Muscle layer of colon (tissue), 2 donors: ENCODE data around the gene FBXO7.

Source experiments
- H3K27ac ChIP-seq: one replicate; pipeline ENCODE4 v1.7.0; 2013; ENCODE audit warnings: low read depth, mild to moderate bottlenecking, low read length, moderate library complexity
- H3K27me3 ChIP-seq, 2 donors: one replicate each; pipeline ENCODE4 v1.7.0; 2013; ENCODE audit warnings: low read length in 2 of 2, mild to moderate bottlenecking in 2 of 2; ENCODE audit not compliant: insufficient read depth in 2 of 2, control insufficient read depth in 1 of 2
- H3K36me3 ChIP-seq: one replicate; pipeline ENCODE4 v1.7.0; 2013; ENCODE audit warnings: mild to moderate bottlenecking, low read length; ENCODE audit not compliant: insufficient read depth
- H3K4me1 ChIP-seq: one replicate; pipeline ENCODE4 v1.7.0; 2013; ENCODE audit warnings: mild to moderate bottlenecking, low read length; ENCODE audit not compliant: insufficient read depth
- H3K4me3 ChIP-seq, 2 donors: one replicate each; pipeline ENCODE4 v1.7.0; 2013; ENCODE audit warnings: low read length in 2 of 2, low read depth in 1 of 2, mild to moderate bottlenecking in 1 of 2, moderate library complexity in 1 of 2
- H3K9ac ChIP-seq: one replicate; pipeline ENCODE4 v1.7.0; 2013; ENCODE audit warnings: low read length
- H3K9me3 ChIP-seq: one replicate; pipeline ENCODE4 v1.7.0; 2013; ENCODE audit warnings: mild to moderate bottlenecking, low read length
- donor health status: abdominal sarcoma.
- donor health status: Adenocarcinoma of cecum.

The FBXO7 gene

GRCh38 chr22:32474635-32475467 is at the start of gene FBXO7:
Gene FBXO7, plus strand, starts transcription at chr22:32474811. Its CDS starts 192 bp downstream, at chr22:32475003.
- H3K4me1 ChIP-seq, result peaks cover 37% of the 10 kb centered on the region
- H3K9me3 ChIP-seq, result no peaks in the 10 kb centered on the region
- peak within 1 kb of the TSS; percentile 99 for H3K27ac ChIP-seq
- peak within 1 kb of the TSS; percentile 88 to 93 for H3K4me3 ChIP-seq
- H3K9ac ChIP-seq, result peak within 1 kb of the TSS; percentile 95
- no peaks in the 10 kb centered on the region for H3K27me3 ChIP-seq
- H3K36me3 ChIP-seq, result no peaks in the 10 kb centered on the region

- Histone ChIP-seq H3K9me3 (no peaks in the 10 kb centered on the region), H3K27me3 (peaks cover 0 to 10% of the 10 kb centered on the region in 2 donors), H3K36me3 (no peaks in the 10 kb centered on the region), H3K27ac (no peak overlapping the region), H3K4me1 (no peaks in the 10 kb centered on the region), H3K9ac (no peak overlapping the region), H3K4me3 (no peak overlapping the region)
Measured at GRCh38 chr22:32426881-32427280, 47.7 kb upstream of the FBXO7 start.

GRCh38 chr22:32430352-32430751 is 44.3 kb upstream of the FBXO7 start:
- Histone ChIP-seq H3K36me3 (no peaks in the 10 kb centered on the region), H3K9me3 (no peaks in the 10 kb centered on the region), H3K4me3 (no peak overlapping the region), H3K4me1 (no peaks in the 10 kb centered on the region), H3K27me3 (peaks cover 0 to 7% of the 10 kb centered on the region in 2 donors), H3K9ac (no peak overlapping the region), H3K27ac (no peak overlapping the region)

- H3K4me1 ChIP-seq, result no peaks in the 10 kb centered on the region
- no peaks in the 10 kb centered on the region for H3K36me3 ChIP-seq
- H3K27ac ChIP-seq, result no peak overlapping the region
- H3K9me3 ChIP-seq, result no peaks in the 10 kb centered on the region
- H3K4me3 ChIP-seq, result no peak overlapping the region
- peaks cover 0 to 4% of the 10 kb centered on the region in 2 donors for H3K27me3 ChIP-seq
- no peak overlapping the region for H3K9ac ChIP-seq
Measured at GRCh38 chr22:32444068-32444467, 30.5 kb upstream of the FBXO7 start.

- Histone ChIP-seq H3K36me3 (no peaks in the 10 kb centered on the region), H3K9me3 (no peaks in the 10 kb centered on the region), H3K27ac (no peak overlapping the region), H3K4me1 (no peaks in the 10 kb centered on the region), H3K4me3 (no peak overlapping the region), H3K27me3 (peaks cover 0 to 4% of the 10 kb centered on the region in 2 donors), H3K9ac (no peak overlapping the region)
Measured at GRCh38 chr22:32446321-32446720, 28.3 kb upstream of the FBXO7 start.

GRCh38 chr22:32448980-32449379 is 25.6 kb upstream of the FBXO7 start:
- Histone ChIP-seq H3K27me3 (peaks cover 0 to 4% of the 10 kb centered on the region in 2 donors), H3K9me3 (no peaks in the 10 kb centered on the region), H3K4me3 (no peak overlapping the region), H3K36me3 (no peaks in the 10 kb centered on the region), H3K4me1 (no peaks in the 10 kb centered on the region), H3K9ac (no peak overlapping the region), H3K27ac (no peak overlapping the region)

GRCh38 chr22:32457031-32457430 is 17.6 kb upstream of the FBXO7 start:
- Histone ChIP-seq H3K4me3 (no peak overlapping the region), H3K9ac (no peak overlapping the region), H3K4me1 (no peaks in the 10 kb centered on the region), H3K27me3 (no peaks in the 10 kb centered on the region), H3K36me3 (no peaks in the 10 kb centered on the region), H3K27ac (no peak overlapping the region), H3K9me3 (no peaks in the 10 kb centered on the region)

- H3K9me3 ChIP-seq, result no peaks in the 10 kb centered on the region
- no peak overlapping the region for H3K9ac ChIP-seq
- no peaks in the 10 kb centered on the region for H3K27me3 ChIP-seq
- no peaks in the 10 kb centered on the region for H3K36me3 ChIP-seq
- H3K4me1 ChIP-seq, result no peaks in the 10 kb centered on the region
- H3K4me3 ChIP-seq, result no peak overlapping the region
- H3K27ac ChIP-seq, result no peak overlapping the region
Measured at GRCh38 chr22:32462452-32462851, 12.2 kb upstream of the FBXO7 start.

GRCh38 chr22:32465661-32466060 is 8.9 kb upstream of the FBXO7 start:
- Histone ChIP-seq H3K9ac (no peak overlapping the region), H3K36me3 (no peaks in the 10 kb centered on the region), H3K4me3 (no peak overlapping the region), H3K27ac (no peak overlapping the region), H3K4me1 (peaks cover 11% of the 10 kb centered on the region), H3K27me3 (no peaks in the 10 kb centered on the region), H3K9me3 (no peaks in the 10 kb centered on the region)

GRCh38 chr22:32466496-32466895 is 8.1 kb upstream of the FBXO7 start:
- Histone ChIP-seq H3K27me3 (no peaks in the 10 kb centered on the region), H3K36me3 (no peaks in the 10 kb centered on the region), H3K9ac (no peak overlapping the region), H3K4me3 (no peak overlapping the region), H3K27ac (no peak overlapping the region), H3K9me3 (no peaks in the 10 kb centered on the region), H3K4me1 (peaks cover 11% of the 10 kb centered on the region)

GRCh38 chr22:32469799-32470212 is 4.8 kb upstream of the FBXO7 start:
- no peaks in the 10 kb centered on the region for H3K27me3 ChIP-seq
- no peak overlapping the region for H3K4me3 ChIP-seq

More at GRCh38 chr22:32469799-32470212, 4.8 kb upstream of the FBXO7 start:
- Histone ChIP-seq H3K36me3 (no peaks in the 10 kb centered on the region), H3K9ac (no peak overlapping the region), H3K27ac (no peak overlapping the region), H3K9me3 (no peaks in the 10 kb centered on the region), H3K4me1 (peaks cover 20% of the 10 kb centered on the region)
